ENCODE data around the gene PHACTR1.

GRCh38 chr6:13215390-13215789 lies 498.8 kb downstream of the PHACTR1 start:
- TF ChIP-seq BACH2 (CRISPR knock-in tag; IDR thresholded peaks at IDR 0.05; ENCODE audit: borderline replicate concordance) (no peak), ISL1 (CRISPR knock-in tag; IDR thresholded peaks at IDR 0.05) (no peak)

Measured in SK-N-SH treated with all-trans-retinoic acid at 6 μM for 48 hours (cell line).